HUES64 (cell line): Measurements from ENCODE around the gene PTPRF.

ENCODE experiments used
- H3K27ac ChIP-seq: 2 replicates; pipeline ENCODE4 v1.7.0; 2013; ENCODE audit warnings: low read depth, low read length, inconsistent platforms
- H3K27me3 ChIP-seq: 2 replicates; pipeline ENCODE4 v1.6.1; 2013; ENCODE audit warnings: mild to moderate bottlenecking, low read length; ENCODE audit not compliant: insufficient read depth
- H3K36me3 ChIP-seq: 2 replicates; pipeline ENCODE4 v1.6.1; 2013; ENCODE audit warnings: mild to moderate bottlenecking, low read length; ENCODE audit not compliant: insufficient read depth
- H3K4me1 ChIP-seq: 2 replicates; pipeline ENCODE4 v1.6.1; 2013; ENCODE audit warnings: mild to moderate bottlenecking, low read length, moderate library complexity; ENCODE audit not compliant: insufficient read depth
- H3K4me3 ChIP-seq: 2 replicates; pipeline ENCODE4 v1.5.1; 2013; ENCODE audit warnings: mild to moderate bottlenecking, low read length, moderate library complexity
- H3K9ac ChIP-seq: 2 replicates; pipeline ENCODE4 v1.6.1; 2013; ENCODE audit warnings: mild to moderate bottlenecking, low read depth, low read length
- H3K9me3 ChIP-seq: 2 replicates; pipeline ENCODE4 v1.6.1; 2013; ENCODE audit warnings: low read depth, low read length; ENCODE audit not compliant: insufficient read depth
- WGBS: fragments of 150-250, 120-280 bp; methylation state at CpG from one replicate; pipeline ENCODE4 v1.1.7; 2013; ENCODE audit warnings: missing lambda C conversion rate; 5-methylcytosine and 5-hydroxymethylcytosine counted together

PTPRF gene

DNA sequence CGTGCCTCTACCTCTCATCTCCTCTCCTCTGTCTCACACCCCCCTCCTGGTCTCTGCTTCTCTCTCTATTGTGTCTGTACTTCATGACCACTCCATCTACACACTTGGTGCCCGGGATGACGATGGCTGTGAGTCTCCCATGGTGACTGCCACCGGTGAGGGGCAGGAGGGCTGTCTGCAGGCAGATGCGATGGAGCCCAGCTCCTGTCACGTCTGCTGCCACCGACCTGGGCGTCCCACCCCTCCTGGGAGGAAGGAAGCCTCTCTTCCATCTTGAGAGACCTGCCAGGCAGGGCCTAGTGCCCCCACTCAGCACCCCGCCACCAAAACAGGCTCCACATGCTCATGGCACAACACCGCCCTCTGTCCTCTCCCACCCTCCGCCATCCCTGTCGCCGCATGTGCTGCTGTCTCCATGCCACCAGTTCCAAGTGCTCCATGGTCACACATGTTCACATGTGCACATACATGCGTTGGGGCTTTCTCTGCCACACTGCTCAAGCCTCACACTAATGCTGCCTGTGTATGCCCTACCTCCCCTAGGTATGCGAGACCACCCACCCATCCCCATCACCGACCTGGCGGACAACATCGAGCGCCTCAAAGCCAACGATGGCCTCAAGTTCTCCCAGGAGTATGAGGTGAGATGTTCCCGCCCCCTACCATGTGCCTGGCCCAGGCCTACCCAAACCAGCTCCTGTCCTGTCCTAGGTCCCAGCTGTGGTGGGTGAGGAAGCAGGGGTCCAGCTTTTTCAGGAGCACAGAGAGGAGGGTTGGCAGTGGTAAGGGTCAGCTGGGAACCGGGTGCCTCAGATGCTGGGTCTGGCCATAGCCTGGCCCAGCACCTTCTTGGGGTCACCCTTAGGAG lies 82.6 kb downstream of the PTPRF start:
- H3K36me3 ChIP-seq, result peaks cover 90% of the 10 kb centered on the region
- WGBS, result 96% methylated on average over 22 of the region's 22 CpGs
- H3K4me3 ChIP-seq, result no peak overlapping the region
- H3K4me1 ChIP-seq, result no peaks in the 10 kb centered on the region
- H3K27ac ChIP-seq, result no peak overlapping the region
- no peak overlapping the region for H3K9ac ChIP-seq
- no peaks in the 10 kb centered on the region for H3K27me3 ChIP-seq
- H3K9me3 ChIP-seq, result no peaks in the 10 kb centered on the region

DNA sequence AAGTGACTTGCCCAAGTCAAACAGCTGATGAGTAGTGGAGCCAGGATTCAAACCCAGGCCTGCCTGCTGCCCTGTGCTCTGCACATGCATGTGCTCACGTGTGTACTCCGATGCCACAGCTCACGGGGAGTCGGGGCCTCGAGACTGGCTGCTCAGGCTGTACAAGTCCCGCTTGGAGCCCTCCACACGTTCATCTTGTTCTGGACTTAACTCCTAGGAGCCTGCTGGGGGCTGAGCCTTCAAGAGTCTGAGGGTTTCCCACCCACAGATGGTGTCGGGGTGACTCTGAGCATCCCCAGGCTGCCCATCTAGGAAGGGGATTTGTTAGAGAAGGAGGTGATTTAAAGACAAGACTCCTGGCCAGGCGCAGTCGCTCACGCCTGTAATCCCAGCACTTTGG lies 83.5 kb downstream of the PTPRF start:
- H3K4me1 ChIP-seq, result no peaks in the 10 kb centered on the region
- H3K4me3 ChIP-seq, result no peak overlapping the region
- no peaks in the 10 kb centered on the region for H3K9me3 ChIP-seq
- WGBS, result 94% methylated on average over 11 of the region's 11 CpGs
- H3K36me3 ChIP-seq, result peaks cover 89% of the 10 kb centered on the region
- H3K27ac ChIP-seq, result no peak overlapping the region
- H3K27me3 ChIP-seq, result no peaks in the 10 kb centered on the region
- no peak overlapping the region for H3K9ac ChIP-seq

DNA sequence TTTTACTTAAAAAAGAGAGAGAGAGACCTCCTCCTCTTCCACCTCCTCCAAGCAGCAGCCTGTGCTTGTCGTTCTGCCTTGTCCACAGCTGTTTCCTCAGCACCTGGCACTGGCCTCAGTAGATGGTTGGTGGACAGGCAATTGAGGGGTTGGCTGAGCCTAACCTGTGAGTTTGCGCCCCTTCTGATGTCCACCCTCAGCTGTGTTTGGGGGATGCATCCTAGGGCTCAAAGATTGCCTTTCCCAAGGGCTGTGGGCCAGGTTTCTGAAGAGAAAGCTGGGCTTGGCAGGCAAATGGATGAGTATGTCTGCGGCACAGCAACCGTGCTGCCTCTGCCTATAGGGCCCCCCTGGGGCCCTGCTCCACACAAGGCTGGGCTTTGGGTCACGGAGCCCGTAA lies 84.2 kb downstream of the PTPRF start:
- Histone ChIP-seq H3K4me3 (no peak overlapping the region), H3K4me1 (no peaks in the 10 kb centered on the region), H3K27me3 (no peaks in the 10 kb centered on the region), H3K9ac (no peak overlapping the region), H3K36me3 (peaks cover 89% of the 10 kb centered on the region), H3K9me3 (no peaks in the 10 kb centered on the region), H3K27ac (no peak overlapping the region)
- 95% methylated on average over 6 of the region's 6 CpGs for WGBS

DNA sequence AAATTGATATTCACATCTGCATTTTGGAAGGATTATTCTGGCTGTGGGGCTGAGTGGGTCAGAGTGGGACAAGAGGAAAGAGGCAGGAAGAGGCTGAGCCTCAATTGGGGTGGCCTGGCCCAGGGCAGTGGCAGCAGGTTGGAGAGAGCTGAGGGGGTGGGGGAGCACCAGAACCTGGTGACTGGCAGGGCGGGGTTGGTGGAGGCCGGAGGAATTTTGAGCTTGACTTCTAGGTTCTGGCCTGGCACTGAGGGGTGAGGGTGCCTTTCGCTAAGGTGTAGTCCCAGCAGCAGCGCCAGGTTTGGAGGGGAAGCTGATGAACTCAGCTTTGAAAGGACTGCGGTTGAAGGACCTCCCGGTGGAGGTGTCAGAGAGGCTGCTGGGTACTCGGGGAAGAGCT lies 85.7 kb downstream of the PTPRF start:
- H3K4me3 ChIP-seq, result no peak overlapping the region
- H3K9me3 ChIP-seq, result no peaks in the 10 kb centered on the region
- H3K36me3 ChIP-seq, result peaks cover 89% of the 10 kb centered on the region
- H3K27me3 ChIP-seq, result no peaks in the 10 kb centered on the region
- H3K9ac ChIP-seq, result no peak overlapping the region
- no peak overlapping the region for H3K27ac ChIP-seq
- 93% methylated on average over 7 of the region's 7 CpGs for WGBS
- H3K4me1 ChIP-seq, result no peaks in the 10 kb centered on the region

DNA sequence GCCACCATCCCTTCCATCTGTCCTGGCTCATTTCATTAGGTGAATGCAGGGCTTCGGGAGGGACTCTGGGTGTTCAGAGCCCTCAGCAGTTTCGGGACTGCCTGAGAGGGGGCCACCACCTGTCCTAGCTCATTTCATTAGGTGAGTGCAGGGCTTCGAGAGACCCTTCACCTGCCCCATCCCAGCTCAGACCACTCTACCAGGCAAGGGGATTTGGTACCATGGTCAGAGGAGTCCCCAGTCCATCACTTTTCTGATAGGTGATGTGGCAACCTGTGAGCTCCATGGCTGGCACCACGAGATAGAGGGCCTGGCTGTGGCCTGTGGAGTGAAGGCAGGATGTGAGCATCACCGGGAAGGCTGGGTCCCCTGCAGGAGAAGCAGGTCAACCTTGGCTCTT lies 86.3 kb downstream of the PTPRF start:
- no peaks in the 10 kb centered on the region for H3K4me1 ChIP-seq
- H3K9me3 ChIP-seq, result no peaks in the 10 kb centered on the region
- no peak overlapping the region for H3K9ac ChIP-seq
- H3K27me3 ChIP-seq, result no peaks in the 10 kb centered on the region
- H3K4me3 ChIP-seq, result no peak overlapping the region
- no peak overlapping the region for H3K27ac ChIP-seq
- peaks cover 89% of the 10 kb centered on the region for H3K36me3 ChIP-seq
- 88% methylated on average over 5 of the region's 5 CpGs for WGBS

DNA sequence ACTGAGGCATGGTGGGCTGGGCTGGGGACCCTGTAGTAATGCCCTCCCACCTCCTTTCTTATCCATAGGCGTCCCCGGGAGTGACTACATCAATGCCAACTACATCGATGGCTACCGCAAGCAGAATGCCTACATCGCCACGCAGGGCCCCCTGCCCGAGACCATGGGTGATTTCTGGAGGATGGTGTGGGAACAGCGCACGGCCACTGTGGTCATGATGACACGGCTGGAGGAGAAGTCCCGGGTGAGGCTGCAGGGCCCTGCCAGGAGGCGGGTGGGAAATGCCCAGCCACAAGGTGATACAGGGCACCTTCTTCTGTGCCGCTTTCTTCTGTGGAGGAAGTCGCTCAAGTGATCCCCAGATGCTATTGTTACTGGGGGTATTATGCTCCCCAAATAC lies 87.0 kb downstream of the PTPRF start:
- H3K9me3 ChIP-seq, result no peaks in the 10 kb centered on the region
- no peak overlapping the region for H3K4me3 ChIP-seq
- no peak overlapping the region for H3K27ac ChIP-seq
- H3K9ac ChIP-seq, result no peak overlapping the region
- WGBS, result 98% methylated on average over 14 of the region's 14 CpGs
- H3K27me3 ChIP-seq, result no peaks in the 10 kb centered on the region
- no peaks in the 10 kb centered on the region for H3K4me1 ChIP-seq
- H3K36me3 ChIP-seq, result peaks cover 93% of the 10 kb centered on the region

DNA sequence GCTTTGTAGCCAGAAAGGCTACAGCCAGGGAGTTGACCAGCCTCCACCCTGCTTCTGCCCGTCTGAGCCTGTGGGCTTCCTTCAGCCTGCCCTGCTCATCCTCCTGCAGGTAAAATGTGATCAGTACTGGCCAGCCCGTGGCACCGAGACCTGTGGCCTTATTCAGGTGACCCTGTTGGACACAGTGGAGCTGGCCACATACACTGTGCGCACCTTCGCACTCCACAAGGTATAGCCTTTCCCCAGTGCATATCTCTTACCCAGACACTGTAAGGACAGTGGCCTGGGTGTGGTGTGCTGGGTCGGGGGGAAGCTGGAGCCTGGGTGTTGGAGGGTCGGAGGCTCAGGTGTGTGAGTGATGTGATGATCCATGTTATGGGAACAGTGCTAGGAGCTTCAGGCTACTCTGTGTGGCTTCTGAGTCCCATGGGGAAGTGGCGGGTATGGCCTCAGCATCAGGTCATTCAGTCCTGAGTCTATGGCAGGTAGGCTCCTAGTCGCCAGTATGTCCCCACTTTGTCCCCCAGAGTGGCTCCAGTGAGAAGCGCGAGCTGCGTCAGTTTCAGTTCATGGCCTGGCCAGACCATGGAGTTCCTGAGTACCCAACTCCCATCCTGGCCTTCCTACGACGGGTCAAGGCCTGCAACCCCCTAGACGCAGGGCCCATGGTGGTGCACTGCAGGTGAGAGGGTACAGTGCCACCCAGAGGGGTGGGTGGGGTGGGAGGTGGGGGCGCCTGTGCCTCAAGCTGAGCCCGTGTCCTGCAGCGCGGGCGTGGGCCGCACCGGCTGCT lies 88.0 kb downstream of the PTPRF start:
- no peak overlapping the region for H3K27ac ChIP-seq
- peaks cover 93% of the 10 kb centered on the region for H3K36me3 ChIP-seq
- WGBS, result 94% methylated on average over 22 of the region's 22 CpGs
- H3K9ac ChIP-seq, result no peak overlapping the region
- H3K9me3 ChIP-seq, result no peaks in the 10 kb centered on the region
- no peak overlapping the region for H3K4me3 ChIP-seq
- no peaks in the 10 kb centered on the region for H3K4me1 ChIP-seq
- H3K27me3 ChIP-seq, result no peaks in the 10 kb centered on the region

DNA sequence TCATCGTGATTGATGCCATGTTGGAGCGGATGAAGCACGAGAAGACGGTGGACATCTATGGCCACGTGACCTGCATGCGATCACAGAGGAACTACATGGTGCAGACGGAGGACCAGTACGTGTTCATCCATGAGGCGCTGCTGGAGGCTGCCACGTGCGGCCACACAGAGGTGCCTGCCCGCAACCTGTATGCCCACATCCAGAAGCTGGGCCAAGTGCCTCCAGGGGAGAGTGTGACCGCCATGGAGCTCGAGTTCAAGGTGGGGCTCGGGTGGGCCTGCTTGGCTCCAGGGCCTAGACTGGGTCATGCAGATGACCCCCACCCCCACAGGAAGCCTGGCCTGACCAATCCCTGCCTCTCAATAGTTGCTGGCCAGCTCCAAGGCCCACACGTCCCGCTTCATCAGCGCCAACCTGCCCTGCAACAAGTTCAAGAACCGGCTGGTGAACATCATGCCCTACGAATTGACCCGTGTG lies 88.7 kb downstream of the PTPRF start:
- Histone ChIP-seq H3K4me1 (no peaks in the 10 kb centered on the region), H3K9ac (no peak overlapping the region)

DNA sequence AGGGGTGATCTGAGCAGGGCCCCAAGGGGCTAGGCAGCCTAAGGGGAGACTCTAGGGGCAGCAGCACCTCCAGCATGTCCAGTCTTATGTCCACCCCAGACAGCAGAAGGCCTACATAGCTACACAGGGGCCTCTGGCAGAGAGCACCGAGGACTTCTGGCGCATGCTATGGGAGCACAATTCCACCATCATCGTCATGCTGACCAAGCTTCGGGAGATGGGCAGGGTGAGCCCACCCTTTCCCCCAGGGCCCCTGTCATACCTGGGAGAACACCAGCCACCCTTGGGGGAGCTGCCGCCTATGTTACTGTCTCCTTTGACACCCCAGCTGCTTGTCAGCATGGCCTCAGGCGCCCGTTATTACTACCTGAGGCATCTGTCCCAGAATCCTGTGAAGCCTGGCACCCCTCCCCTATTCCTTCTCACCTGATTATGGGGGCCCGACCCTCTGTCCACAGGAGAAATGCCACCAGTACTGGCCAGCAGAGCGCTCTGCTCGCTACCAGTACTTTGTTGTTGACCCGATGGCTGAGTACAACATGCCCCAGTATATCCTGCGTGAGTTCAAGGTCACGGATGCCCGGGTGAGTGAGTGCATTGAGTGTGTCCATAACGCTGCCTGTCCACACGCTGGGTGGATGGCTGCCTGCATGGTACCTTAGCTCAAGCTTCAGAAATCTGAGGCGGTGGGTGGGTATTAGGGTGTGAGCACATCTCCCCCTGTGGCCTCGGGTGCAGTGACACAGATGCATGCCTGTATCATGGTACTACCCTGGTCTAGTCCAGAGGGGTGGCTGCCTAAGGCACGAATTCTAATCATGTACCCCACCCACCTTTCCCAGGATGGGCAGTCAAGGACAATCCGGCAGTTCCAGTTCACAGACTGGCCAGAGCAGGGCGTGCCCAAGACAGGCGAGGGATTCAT lies 89.6 kb downstream of the PTPRF start:
- Histone ChIP-seq H3K9me3 (no peaks in the 10 kb centered on the region), H3K27ac (no peak overlapping the region), H3K4me3 (no peak overlapping the region), H3K36me3 (peaks cover 90% of the 10 kb centered on the region), H3K4me1 (no peaks in the 10 kb centered on the region), H3K27me3 (no peaks in the 10 kb centered on the region), H3K9ac (no peak overlapping the region)
- WGBS, result 96% methylated on average over 22 of the region's 22 CpGs

More for the DNA sequence above, 88.7 kb downstream of the PTPRF start:
- no peak overlapping the region for H3K27ac ChIP-seq
- no peaks in the 10 kb centered on the region for H3K27me3 ChIP-seq
- peaks cover 91% of the 10 kb centered on the region for H3K36me3 ChIP-seq
- WGBS, result 96% methylated on average over 21 of the region's 21 CpGs
- H3K9me3 ChIP-seq, result no peaks in the 10 kb centered on the region
- no peak overlapping the region for H3K4me3 ChIP-seq

DNA sequence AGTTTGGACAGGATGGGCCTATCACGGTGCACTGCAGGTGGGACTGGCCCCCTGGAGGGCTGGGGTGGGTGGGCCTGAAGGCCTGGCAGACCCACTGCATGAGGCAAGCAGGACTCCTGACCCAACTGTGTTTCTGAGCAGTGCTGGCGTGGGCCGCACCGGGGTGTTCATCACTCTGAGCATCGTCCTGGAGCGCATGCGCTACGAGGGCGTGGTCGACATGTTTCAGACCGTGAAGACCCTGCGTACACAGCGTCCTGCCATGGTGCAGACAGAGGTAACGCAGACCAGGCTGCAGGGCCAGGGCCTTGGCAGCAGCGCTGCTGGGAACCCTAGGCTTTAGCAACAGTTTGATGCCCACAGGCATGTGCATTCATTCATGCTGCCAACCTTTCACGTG lies 90.3 kb downstream of the PTPRF start:
- no peak overlapping the region for H3K27ac ChIP-seq
- H3K9me3 ChIP-seq, result no peaks in the 10 kb centered on the region
- no peaks in the 10 kb centered on the region for H3K27me3 ChIP-seq
- H3K36me3 ChIP-seq, result peaks cover 86% of the 10 kb centered on the region
- H3K4me1 ChIP-seq, result no peaks in the 10 kb centered on the region
- no peak overlapping the region for H3K9ac ChIP-seq
- H3K4me3 ChIP-seq, result no peak overlapping the region
- 91% methylated on average over 16 of the region's 16 CpGs for WGBS
